Endodermal cell (in vitro differentiated cells): ENCODE measurements around the gene CRACR2B. TPM values are rescaled to one million over a fixed set of nuclear protein-coding genes. Genes with fewer than 3 reads are reported as not detected.

Source experiments
- DNase-seq: peaks from one replicate; pipeline ENCODE4 v3.0.0-alpha.2; 2017
- H3K27ac ChIP-seq: 2 replicates; pipeline ENCODE4 v1.5.1; 2013; ENCODE audit warnings: mild to moderate bottlenecking, low read depth, low read length, moderate library complexity
- H3K27me3 ChIP-seq: 2 replicates; pipeline ENCODE4 v1.6.1; 2013; ENCODE audit warnings: mild to moderate bottlenecking, low read length, moderate library complexity; ENCODE audit not compliant: insufficient read depth, control insufficient read depth, poor library complexity, severe bottlenecking
- H3K36me3 ChIP-seq: 2 replicates; pipeline ENCODE4 v1.7.0; 2013; ENCODE audit warnings: mild to moderate bottlenecking, low read length, moderate library complexity; ENCODE audit not compliant: control insufficient read depth, insufficient read depth
- H3K4me1 ChIP-seq: one replicate; pipeline ENCODE4 v1.7.0; 2013; ENCODE audit warnings: low read length; ENCODE audit not compliant: control insufficient read depth, insufficient read depth
- H3K4me3 ChIP-seq: 2 replicates; pipeline ENCODE4 v1.5.1; 2013; ENCODE audit warnings: mild to moderate bottlenecking, low read length, moderate library complexity
- H3K9ac ChIP-seq: 2 replicates; pipeline ENCODE4 v1.6.1; 2013; ENCODE audit warnings: mild to moderate bottlenecking, low read length, moderate library complexity; ENCODE audit not compliant: poor library complexity, severe bottlenecking; ENCODE audit errors: extremely low read depth
- H3K9me3 ChIP-seq: 2 replicates; pipeline ENCODE4 v1.6.1; 2013; ENCODE audit warnings: mild to moderate bottlenecking, low read length, moderate library complexity; ENCODE audit not compliant: control insufficient read depth
- H3K27ac Mint-ChIP-seq: 2 replicates; pipeline ENCODE4 v1.8.0; 2020; ENCODE audit warnings: mixed read lengths
- H3K27me3 Mint-ChIP-seq: 2 replicates; pipeline ENCODE4 v1.8.0; 2021; ENCODE audit warnings: mild to moderate bottlenecking, mixed read lengths; ENCODE audit not compliant: insufficient read depth
- H3K36me3 Mint-ChIP-seq: 2 replicates; pipeline ENCODE4 v1.8.0; 2020; ENCODE audit warnings: low read depth, mixed read lengths
- H3K4me1 Mint-ChIP-seq: 2 replicates; pipeline ENCODE4 v1.8.0; 2020; ENCODE audit warnings: mixed read lengths
- H3K4me3 Mint-ChIP-seq: 2 replicates; pipeline ENCODE4 v1.8.0; 2020; ENCODE audit warnings: mild to moderate bottlenecking, moderate library complexity, mixed read lengths
- H3K9me3 Mint-ChIP-seq: 2 replicates; pipeline ENCODE4 v1.8.0; 2020; ENCODE audit warnings: mild to moderate bottlenecking, mixed read lengths
- CTCF ChIP-seq: fragments of 200-600 bp; sonication (generic); conservative IDR thresholded peaks from 2 replicates; pipeline ENCODE4 v1.5.0; 2021; ENCODE audit warnings: antibody characterized with exemption, mild to moderate bottlenecking
- WGBS, 2 experiments: methylation state at CpG; one replicate each; pipeline versions ENCODE4 v1.1.5 to v1.1.7; 2013; ENCODE audit warnings: missing lambda C conversion rate in 2 of 2, mixed read lengths in 1 of 2; ENCODE audit not compliant: insufficient coverage in 1 of 2, insufficient read length in 1 of 2; 5-methylcytosine and 5-hydroxymethylcytosine counted together
- total RNA-seq, 2 donors: library from RNA; stranded (reverse); fragmentation: NEBNext Ultra II Directional in 1 of 2; extraction: Animal tissue kit (Norgen Biotek cat#: 25700) in 1 of 2; gene quantifications; 2 replicates in 1 of 2; 3 replicates in 1 of 2; pipeline ENCODE4 v1.2.1, GENCODE V29; 2021

The CRACR2B gene
- total RNA-seq, 2 donors from 2014 or later: 22.3 to 28.1 TPM

DNA sequence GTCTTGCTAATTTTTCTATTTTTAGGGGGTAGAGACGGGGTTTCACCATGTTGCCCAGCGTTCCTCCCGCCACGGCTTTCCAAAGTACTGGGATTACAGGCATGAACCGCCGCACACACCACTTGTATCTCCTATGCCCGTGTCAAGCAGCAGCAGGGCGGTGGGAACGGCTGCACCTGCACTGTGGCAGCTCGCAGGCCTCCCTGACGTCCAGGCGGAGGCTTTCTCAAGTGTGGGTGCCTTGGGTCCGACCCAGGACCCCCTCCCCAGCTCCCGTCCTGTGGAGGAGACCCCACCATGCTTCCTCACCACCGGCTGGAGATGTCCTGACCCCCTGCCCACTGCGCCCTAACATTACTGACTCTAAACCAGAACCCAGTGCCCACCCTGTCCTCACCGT, 40.7 kb downstream of the CRACR2B start:
- no peaks in the 10 kb centered on the region for H3K27me3 Mint-ChIP-seq
- Histone ChIP-seq H3K27me3 (no peaks in the 10 kb centered on the region), H3K9me3 (no peaks in the 10 kb centered on the region), H3K36me3 (no peaks in the 10 kb centered on the region), H3K4me1 (no peaks in the 10 kb centered on the region), H3K9ac (no peak overlapping the region), H3K4me3 (no peak overlapping the region), H3K27ac (no peak overlapping the region)
- no peak for TF ChIP-seq CTCF
- H3K4me1 Mint-ChIP-seq: no peaks in the 10 kb centered on the region
- no peak overlapping the region for H3K4me3 Mint-ChIP-seq
- WGBS, 2 experiments: 92 to 98% methylated on average over 11 to 17 of the region's 17 CpGs
- no peak for DNase-seq
- H3K36me3 Mint-ChIP-seq: peaks cover 2% of the 10 kb centered on the region
- no peak overlapping the region for H3K27ac Mint-ChIP-seq
- H3K9me3 Mint-ChIP-seq: no peaks in the 10 kb centered on the region

- H3K36me3 ChIP-seq: no peaks in the 10 kb centered on the region
- 86 to 89% methylated on average over 3 to 12 of the region's 12 CpGs for WGBS, 2 experiments
- H3K9ac ChIP-seq: no peak overlapping the region
- Mint-ChIP-seq H3K27me3 (no peaks in the 10 kb centered on the region), H3K27ac (no peak overlapping the region), H3K36me3 (peaks cover 6% of the 10 kb centered on the region), H3K9me3 (no peaks in the 10 kb centered on the region), H3K4me1 (no peaks in the 10 kb centered on the region), H3K4me3 (no peak overlapping the region)
- H3K27ac ChIP-seq: no peak overlapping the region
- no peaks in the 10 kb centered on the region for H3K27me3 ChIP-seq
- no peaks in the 10 kb centered on the region for H3K9me3 ChIP-seq
- TF ChIP-seq CTCF: no peak
- H3K4me3 ChIP-seq: no peak overlapping the region
- no peak for DNase-seq
- no peaks in the 10 kb centered on the region for H3K4me1 ChIP-seq
Observed at GRCh38 chr11:868802-869201, 41.1 kb downstream of the CRACR2B start.

- no peak overlapping the region for H3K4me3 ChIP-seq
- no peak for TF ChIP-seq CTCF
- Mint-ChIP-seq H3K27me3 (no peaks in the 10 kb centered on the region), H3K9me3 (no peaks in the 10 kb centered on the region), H3K4me3 (no peak overlapping the region), H3K36me3 (peaks cover 10% of the 10 kb centered on the region), H3K27ac (no peak overlapping the region), H3K4me1 (no peaks in the 10 kb centered on the region)
- peaks cover 3% of the 10 kb centered on the region for H3K36me3 ChIP-seq
- DNase-seq: no peak
- no peaks in the 10 kb centered on the region for H3K27me3 ChIP-seq
- WGBS, 2 experiments: 82 to 87% methylated on average over 17 to 25 of the region's 25 CpGs
- no peak overlapping the region for H3K9ac ChIP-seq
- H3K4me1 ChIP-seq: no peaks in the 10 kb centered on the region
- peak overlapping the region; percentile 24 for H3K27ac ChIP-seq
- no peaks in the 10 kb centered on the region for H3K9me3 ChIP-seq
Observed at GRCh38 chr11:869399-870126, 41.8 kb downstream of the CRACR2B start.
